Lung (tissue), 12 donors: Measurements from ENCODE around the gene ASTN1. TPM values are rescaled to one million over a fixed set of nuclear protein-coding genes. Genes with fewer than 3 reads are reported as not detected.

ENCODE experiments used
- ATAC-seq: fragments of 200-7000 bp; cut with Tn5 transposase; one replicate; pipeline ENCODE4 v1.9.1; 2020; ENCODE audit warnings: moderate number of reproducible peaks; ENCODE audit not compliant: insufficient read depth, low FRiP score
- DNase-seq, 3 donors: peaks; one replicate each; pipeline ENCODE4 v3.0.0-alpha.2; 2013 to 2017
- H3K27ac ChIP-seq, 2 donors: one replicate each; pipeline ENCODE4 v1.5.1; 2013; ENCODE audit warnings: mild to moderate bottlenecking in 2 of 2, moderate library complexity in 2 of 2, control low read depth in 1 of 2, inconsistent platforms in 1 of 2, low read depth in 1 of 2, low read length in 1 of 2
- H3K27me3 ChIP-seq, 3 donors: one replicate each; pipeline ENCODE4 v1.5.1; 2013; ENCODE audit warnings: low read length in 2 of 3; ENCODE audit not compliant: control insufficient read depth in 3 of 3, insufficient read depth in 3 of 3
- H3K36me3 ChIP-seq, 4 donors: one replicate each; pipeline ENCODE4 v1.5.1; 2013; ENCODE audit warnings: low read length in 4 of 4, mild to moderate bottlenecking in 1 of 4, moderate library complexity in 1 of 4; ENCODE audit not compliant: control insufficient read depth in 4 of 4, insufficient read depth in 4 of 4
- H3K4me1 ChIP-seq, 5 donors: one replicate each; pipeline ENCODE4 v1.5.1; 2013; ENCODE audit warnings: low read length in 5 of 5, mild to moderate bottlenecking in 2 of 5, moderate library complexity in 1 of 5; ENCODE audit not compliant: control insufficient read depth in 5 of 5, insufficient read depth in 5 of 5
- H3K4me3 ChIP-seq: one replicate; pipeline ENCODE4 v1.5.1; 2013; ENCODE audit warnings: mild to moderate bottlenecking, control low read depth, moderate library complexity
- H3K9ac ChIP-seq, 2 donors: one replicate each; pipeline ENCODE4 v1.5.1; 2013; ENCODE audit warnings: low read length in 2 of 2, control low read depth in 1 of 2; ENCODE audit not compliant: insufficient read depth in 1 of 2
- H3K9me3 ChIP-seq, 4 donors: one replicate each; pipeline ENCODE4 v1.5.1; 2013; ENCODE audit warnings: low read length in 3 of 4, mild to moderate bottlenecking in 1 of 4, moderate library complexity in 1 of 4; ENCODE audit not compliant: control insufficient read depth in 4 of 4, insufficient read depth in 3 of 4
- WGBS, 2 donors: extraction: QIAGEN DNeasy Blood & Tissue Kit; methylation state at CpG; one replicate each; pipeline ENCODE4 v1.1.7; 2013; 5-methylcytosine and 5-hydroxymethylcytosine counted together
- polyA plus RNA-seq, 2 donors: library from polyadenylated mRNA; stranded (reverse); fragments of 200-250 nt; gene quantifications; one replicate each; pipeline ENCODE4 v1.2.1, GENCODE V29; 2013
- total RNA-seq, 2 donors: library from RNA; depleted of rRNA in 1 of 2; stranded (reverse); fragments of >200 nt in 1 of 2; gene quantifications; one replicate each; pipeline ENCODE4 v1.2.1, GENCODE V29; 2014 to 2021
- TF ChIP-seq, protein P1 (sequence below): IDR thresholded peaks from 2 replicates; pipeline ENCODE4 v1.5.1; 2012; ENCODE audit warnings: mild to moderate bottlenecking; ENCODE audit errors: control extremely low read depth, extremely low read depth
- donor health status: control.
- donor health status: control.
- donor health status: Bipolar disorder and iron deficiency.
- donor health status: healthy.
- donor health status: DM: yes; HTN: yes; CAD: no.

The ASTN1 gene
- total and polyA plus RNA-seq, 4 donors, result 0.03 to 3.6 (median 0.08) TPM

DNA sequence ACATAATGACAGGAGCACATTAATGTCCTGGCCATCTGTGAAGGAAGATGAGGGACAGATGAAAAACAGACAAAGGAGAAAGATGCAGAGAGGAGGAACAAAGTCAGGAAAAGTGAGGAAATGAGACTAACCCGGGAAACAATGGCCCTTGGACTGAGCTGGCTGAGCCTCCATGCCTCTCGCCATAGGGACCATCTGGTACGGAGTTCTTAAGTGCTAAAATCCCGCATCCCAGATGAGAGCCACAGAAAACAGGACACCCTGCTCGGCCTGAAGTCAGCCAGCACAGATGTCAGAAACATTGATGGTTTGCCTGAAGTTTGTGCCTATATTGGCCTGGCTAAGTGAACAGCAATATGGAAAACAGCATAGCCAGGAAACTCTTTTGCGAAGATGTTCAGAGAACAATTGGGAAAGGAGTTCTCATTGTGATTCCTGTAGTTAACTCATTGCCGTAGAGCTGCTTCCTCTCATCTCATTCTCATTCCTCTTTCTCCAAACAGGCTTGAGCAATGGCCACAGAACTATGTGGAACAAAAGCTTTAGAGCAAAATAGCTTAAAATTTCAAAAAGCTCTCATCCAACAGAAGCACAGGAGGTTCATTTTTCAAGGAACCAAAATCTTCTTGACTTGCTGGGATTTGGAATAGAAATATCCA is 96.6 kb downstream of the ASTN1 start:
- Histone ChIP-seq H3K9ac (no peak overlapping the region), H3K4me1 (no peaks in the 10 kb centered on the region)
- TF ChIP-seq, protein P1, sequence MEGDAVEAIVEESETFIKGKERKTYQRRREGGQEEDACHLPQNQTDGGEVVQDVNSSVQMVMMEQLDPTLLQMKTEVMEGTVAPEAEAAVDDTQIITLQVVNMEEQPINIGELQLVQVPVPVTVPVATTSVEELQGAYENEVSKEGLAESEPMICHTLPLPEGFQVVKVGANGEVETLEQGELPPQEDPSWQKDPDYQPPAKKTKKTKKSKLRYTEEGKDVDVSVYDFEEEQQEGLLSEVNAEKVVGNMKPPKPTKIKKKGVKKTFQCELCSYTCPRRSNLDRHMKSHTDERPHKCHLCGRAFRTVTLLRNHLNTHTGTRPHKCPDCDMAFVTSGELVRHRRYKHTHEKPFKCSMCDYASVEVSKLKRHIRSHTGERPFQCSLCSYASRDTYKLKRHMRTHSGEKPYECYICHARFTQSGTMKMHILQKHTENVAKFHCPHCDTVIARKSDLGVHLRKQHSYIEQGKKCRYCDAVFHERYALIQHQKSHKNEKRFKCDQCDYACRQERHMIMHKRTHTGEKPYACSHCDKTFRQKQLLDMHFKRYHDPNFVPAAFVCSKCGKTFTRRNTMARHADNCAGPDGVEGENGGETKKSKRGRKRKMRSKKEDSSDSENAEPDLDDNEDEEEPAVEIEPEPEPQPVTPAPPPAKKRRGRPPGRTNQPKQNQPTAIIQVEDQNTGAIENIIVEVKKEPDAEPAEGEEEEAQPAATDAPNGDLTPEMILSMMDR, result no peak

DNA sequence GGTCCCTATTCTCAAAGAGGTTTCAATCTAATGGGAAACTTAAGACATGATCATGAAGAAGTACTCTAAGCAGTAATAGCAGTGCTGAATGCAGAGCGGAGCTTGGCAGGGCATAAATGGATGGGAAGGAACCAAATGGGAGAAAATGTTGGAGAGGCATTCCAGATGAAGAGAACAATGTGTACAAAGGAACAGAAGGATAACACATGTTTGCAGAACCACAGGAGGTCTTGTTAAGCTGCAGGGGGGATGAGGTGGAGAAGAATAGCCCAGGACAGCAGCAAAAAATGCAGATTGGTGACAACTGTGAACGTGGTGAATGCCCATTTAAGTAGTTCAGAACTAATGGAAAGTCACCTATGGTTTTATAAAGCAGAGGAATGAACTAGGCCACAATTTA is 99.1 kb downstream of the ASTN1 start:
- Histone ChIP-seq H3K27me3 (no peaks in the 10 kb centered on the region), H3K4me1 (no peaks in the 10 kb centered on the region), H3K4me3 (no peak overlapping the region), H3K9ac (no peak overlapping the region), H3K9me3 (peaks cover 0 to 3% (median 0%) of the 10 kb centered on the region in 4 donors), H3K36me3 (no peaks in the 10 kb centered on the region), H3K27ac (no peak overlapping the region)
- ATAC-seq, result no peak
- no peak for DNase-seq
- TF ChIP-seq, protein P1, result no peak
- WGBS, 2 donors, result 51 to 54% methylated on average over 2 of the region's 2 CpGs

More for the DNA sequence above, 96.6 kb downstream of the ASTN1 start:
- WGBS, 2 donors, result 69 to 77% methylated on average over 7 of the region's 7 CpGs
- Histone ChIP-seq H3K27ac (no peak overlapping the region), H3K4me3 (no peak overlapping the region), H3K36me3 (no peaks in the 10 kb centered on the region), H3K27me3 (no peaks in the 10 kb centered on the region), H3K9me3 (peaks cover 0 to 3% (median 0%) of the 10 kb centered on the region in 4 donors)
- no peak for DNase-seq
- no peak for ATAC-seq

DNA sequence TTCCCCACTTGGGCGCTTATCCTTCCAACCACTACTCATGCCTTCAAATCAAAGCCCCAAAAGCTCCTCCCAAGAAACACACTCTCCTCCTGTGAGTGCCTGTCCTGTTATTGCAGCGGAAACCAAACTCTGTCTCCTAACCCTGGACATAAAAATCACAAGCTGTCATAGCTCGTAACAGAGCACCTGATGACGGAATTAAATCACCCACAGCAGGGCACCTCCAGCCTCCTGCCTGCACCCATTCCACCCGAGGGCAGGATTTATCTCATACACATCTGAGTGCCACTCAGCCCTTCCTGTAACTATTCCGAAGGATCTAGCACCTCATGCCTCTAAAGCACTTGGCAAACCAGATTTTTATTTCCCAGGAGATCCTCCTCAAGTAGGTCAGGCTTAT is 100.9 kb downstream of the ASTN1 start:
- TF ChIP-seq, protein P1, result no peak
- no peaks in the 10 kb centered on the region for H3K4me1 ChIP-seq
- ATAC-seq (no peak), DNase-seq (no peak)
- H3K4me3 ChIP-seq, result no peak overlapping the region
- 80 to 81% methylated on average over 6 of the region's 6 CpGs for WGBS, 2 donors
- peaks cover 0 to 3% (median 0%) of the 10 kb centered on the region in 4 donors for H3K9me3 ChIP-seq
- H3K36me3 ChIP-seq, result no peaks in the 10 kb centered on the region
- H3K27ac ChIP-seq, result no peak overlapping the region
- H3K27me3 ChIP-seq, result no peaks in the 10 kb centered on the region
- H3K9ac ChIP-seq, result no peak overlapping the region

DNA sequence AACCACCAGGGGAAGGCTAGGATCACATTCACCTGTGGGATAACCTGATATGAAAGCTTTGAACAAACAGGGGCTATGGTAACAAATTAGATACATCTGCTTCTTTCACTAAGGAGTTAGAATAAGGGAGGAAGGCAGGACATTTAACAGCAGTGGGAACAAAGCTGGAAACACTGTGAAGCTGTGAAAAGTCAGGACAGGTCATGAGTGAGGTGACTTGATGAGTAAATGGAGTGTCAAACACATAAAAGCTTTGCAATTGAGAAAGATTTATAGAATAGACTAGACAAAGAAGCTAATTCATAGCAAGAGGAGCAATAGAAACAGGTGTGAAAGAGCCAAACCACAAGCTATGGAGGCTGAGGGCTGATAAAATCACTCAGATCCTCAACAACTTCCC is 110.0 kb downstream of the ASTN1 start:
- Histone ChIP-seq H3K27ac (no peak overlapping the region), H3K4me3 (no peak overlapping the region), H3K27me3 (no peaks in the 10 kb centered on the region), H3K36me3 (no peaks in the 10 kb centered on the region), H3K9ac (no peak overlapping the region), H3K4me1 (no peaks in the 10 kb centered on the region), H3K9me3 (no peaks in the 10 kb centered on the region)
- DNase-seq (no peak), ATAC-seq (no peak)
- TF ChIP-seq, protein P1, result no peak
